ENCODE results near the gene CPNE4.
"Not testable (repeated sequence)": the region's sequence is repeated elsewhere in the genome, so short reads cannot be mapped to it uniquely, and the experiment has no call there.

CPNE4 gene

GRCh38 chr3:132001999-132002398, 32.8 kb downstream of the CPNE4 start:
- Mint-ChIP-seq H3K36me3 (ENCODE audit: low read depth) (no peaks in the 10 kb centered on the region), H3K4me1 (ENCODE audit: low read depth) (no peaks in the 10 kb centered on the region), H3K4me3 (no peak overlapping the region), H3K9me3 (no peaks in the 10 kb centered on the region), H3K27me3 (peaks cover 3% of the 10 kb centered on the region), H3K27ac (no peak overlapping the region)
- no peak for DNase-seq

DNA sequence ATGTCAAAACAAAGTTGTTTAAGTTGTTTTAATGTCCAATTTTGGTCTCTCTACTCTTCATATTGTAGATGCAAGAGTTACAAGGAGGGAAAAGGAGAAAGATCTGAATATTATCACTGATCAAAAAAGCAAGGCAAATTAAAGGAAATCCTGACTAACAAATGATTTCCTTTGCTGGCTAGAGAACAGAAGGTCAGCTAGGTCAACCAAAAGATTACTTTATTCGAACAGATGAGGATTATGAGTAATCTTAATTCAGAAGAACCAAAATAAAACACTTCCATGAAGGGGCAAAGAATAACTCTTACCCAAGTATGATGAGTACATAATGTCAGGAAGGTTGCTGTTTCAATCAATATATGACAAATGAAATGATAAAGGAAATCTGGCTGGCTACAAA, 33.8 kb downstream of the CPNE4 start:
- Mint-ChIP-seq H3K9me3 (no peaks in the 10 kb centered on the region), H3K27me3 (peaks cover 3% of the 10 kb centered on the region), H3K36me3 (ENCODE audit: low read depth) (no peaks in the 10 kb centered on the region), H3K4me3 (no peak overlapping the region), H3K4me1 (ENCODE audit: low read depth) (no peaks in the 10 kb centered on the region), H3K27ac (no peak overlapping the region)
- DNase-seq, result no peak

DNA sequence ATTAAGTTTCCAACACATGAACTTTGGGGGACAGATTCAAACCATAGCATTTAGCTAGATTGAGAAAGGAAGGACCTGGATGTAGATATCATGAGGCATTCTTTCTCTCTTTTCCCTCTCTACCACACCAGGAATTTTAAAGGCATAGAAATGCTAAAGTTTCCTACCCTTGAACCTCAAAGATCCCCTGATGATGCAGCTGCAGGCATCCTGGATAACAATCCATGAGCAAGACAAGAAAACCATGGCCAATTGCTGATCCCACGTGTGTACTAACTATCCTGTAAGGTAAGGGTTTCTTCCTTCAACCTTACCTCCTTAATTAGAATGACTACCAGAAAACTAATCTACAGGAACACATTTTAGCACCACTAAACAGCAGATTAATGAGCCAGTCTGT, 36.8 kb downstream of the CPNE4 start:
- no peaks in the 10 kb centered on the region for H3K9me3 Mint-ChIP-seq
- H3K27me3 Mint-ChIP-seq, result peaks cover 3% of the 10 kb centered on the region
- H3K4me1 Mint-ChIP-seq (ENCODE audit: low read depth), result no peaks in the 10 kb centered on the region
- H3K27ac Mint-ChIP-seq, result no peak overlapping the region
- H3K4me3 Mint-ChIP-seq, result no peak overlapping the region
- H3K36me3 Mint-ChIP-seq (ENCODE audit: low read depth), result no peaks in the 10 kb centered on the region
- DNase-seq, result no peak

DNA sequence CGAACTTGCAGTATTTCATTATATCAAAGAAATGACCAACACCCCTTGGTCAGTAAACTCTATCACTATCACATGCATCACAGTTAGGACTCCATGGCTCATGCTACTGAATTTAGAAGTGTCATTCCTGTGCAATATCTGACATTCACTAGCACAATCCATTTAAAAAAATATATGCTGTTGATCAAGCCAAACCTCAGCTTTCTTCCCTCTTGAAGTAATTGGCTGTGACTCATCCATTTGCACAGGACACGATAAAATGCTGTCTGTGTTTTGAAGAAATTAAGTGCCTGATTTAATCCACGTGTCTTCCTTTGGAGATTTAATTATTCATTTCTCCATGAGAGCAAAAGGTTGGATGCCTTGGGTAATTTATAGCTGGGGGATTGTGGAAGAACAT, 38.9 kb downstream of the CPNE4 start:
- H3K4me3 Mint-ChIP-seq, result no peak overlapping the region
- no peak overlapping the region for H3K27ac Mint-ChIP-seq
- no peaks in the 10 kb centered on the region for H3K4me1 Mint-ChIP-seq (ENCODE audit: low read depth)
- H3K27me3 Mint-ChIP-seq, result peaks cover 3% of the 10 kb centered on the region
- H3K36me3 Mint-ChIP-seq (ENCODE audit: low read depth), result no peaks in the 10 kb centered on the region
- H3K9me3 Mint-ChIP-seq, result no peaks in the 10 kb centered on the region
- no peak for DNase-seq

DNA sequence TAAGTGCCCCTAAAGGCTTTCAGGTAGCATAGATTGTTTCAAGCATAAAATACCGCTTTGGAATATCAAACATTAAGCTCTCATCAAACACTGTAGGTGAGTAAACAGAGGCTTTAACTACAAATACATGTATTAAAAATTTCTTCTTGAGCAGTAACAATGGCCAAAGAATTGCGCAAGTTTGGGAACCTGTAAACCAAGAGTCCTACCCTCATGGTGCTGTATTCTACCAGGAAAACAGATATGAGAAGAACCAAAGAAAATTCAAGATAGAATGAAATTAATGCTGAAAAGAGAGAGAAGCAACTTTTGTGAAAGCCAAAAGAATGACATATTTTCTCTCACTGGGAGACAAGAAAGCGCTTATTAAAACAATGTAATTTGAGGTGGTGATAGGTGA, 45.5 kb downstream of the CPNE4 start:
- no peaks in the 10 kb centered on the region for H3K36me3 Mint-ChIP-seq (ENCODE audit: low read depth)
- H3K27me3 Mint-ChIP-seq, result no peaks in the 10 kb centered on the region
- H3K4me3 Mint-ChIP-seq, result no peak overlapping the region
- no peaks in the 10 kb centered on the region for H3K9me3 Mint-ChIP-seq
- DNase-seq, result no peak
- H3K27ac Mint-ChIP-seq, result no peak overlapping the region
- no peaks in the 10 kb centered on the region for H3K4me1 Mint-ChIP-seq (ENCODE audit: low read depth)

GRCh38 chr3:131988209-131988608, 46.6 kb downstream of the CPNE4 start:
- Mint-ChIP-seq H3K27ac (no peak overlapping the region), H3K36me3 (ENCODE audit: low read depth) (no peaks in the 10 kb centered on the region), H3K9me3 (no peaks in the 10 kb centered on the region), H3K4me1 (ENCODE audit: low read depth) (no peaks in the 10 kb centered on the region), H3K27me3 (no peaks in the 10 kb centered on the region), H3K4me3 (no peak overlapping the region)
- DNase-seq, result no peak

DNA sequence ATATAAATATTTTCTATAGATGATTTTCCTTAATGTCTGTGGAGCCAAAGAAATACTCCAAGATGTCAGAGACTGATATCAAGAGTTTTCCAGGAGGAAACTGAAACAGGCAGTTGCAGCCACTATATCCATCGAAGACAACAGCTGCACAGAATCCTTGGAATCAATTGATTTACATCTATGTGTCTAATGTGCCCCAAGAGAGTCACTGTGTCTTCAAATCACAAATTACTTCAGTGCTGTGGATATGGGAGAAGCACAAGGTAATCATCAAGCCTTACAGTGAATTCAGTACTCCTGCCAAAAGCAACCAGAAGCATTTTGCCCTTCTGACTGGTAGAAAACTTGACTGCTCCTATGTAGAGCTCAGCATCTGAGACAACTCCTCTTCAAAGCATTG, 51.1 kb downstream of the CPNE4 start:
- Mint-ChIP-seq H3K4me3 (no peak overlapping the region), H3K4me1 (ENCODE audit: low read depth) (no peaks in the 10 kb centered on the region), H3K9me3 (peaks cover 7% of the 10 kb centered on the region), H3K36me3 (ENCODE audit: low read depth) (no peaks in the 10 kb centered on the region), H3K27ac (no peak overlapping the region), H3K27me3 (peaks cover 6% of the 10 kb centered on the region)
- DNase-seq, result no peak

DNA sequence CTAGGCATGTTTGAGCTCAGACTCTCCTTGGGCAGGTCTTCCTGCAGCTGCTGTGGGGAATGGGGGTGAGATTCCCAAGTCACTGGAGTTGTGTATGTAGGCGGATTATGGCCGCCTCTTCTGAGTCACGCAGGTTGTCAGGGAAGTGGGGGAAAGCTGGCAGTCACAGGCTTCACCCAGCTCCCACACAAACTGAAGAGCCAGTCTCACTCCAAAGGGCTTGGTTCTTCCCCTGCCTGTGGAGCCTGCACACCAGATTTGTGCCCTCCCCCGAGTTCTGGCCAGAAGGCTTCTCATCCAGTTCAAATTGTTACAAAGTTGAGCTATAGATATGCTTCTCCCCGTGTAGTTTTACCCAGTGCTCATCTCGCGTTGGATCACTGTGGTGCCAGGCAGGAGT, 53.5 kb downstream of the CPNE4 start:
- H3K4me1 Mint-ChIP-seq (ENCODE audit: low read depth), result no peaks in the 10 kb centered on the region
- H3K9me3 Mint-ChIP-seq, result peaks cover 9% of the 10 kb centered on the region
- DNase-seq, result no peak
- no peak overlapping the region for H3K27ac Mint-ChIP-seq
- no peak overlapping the region for H3K4me3 Mint-ChIP-seq
- no peaks in the 10 kb centered on the region for H3K36me3 Mint-ChIP-seq (ENCODE audit: low read depth)
- peaks cover 6% of the 10 kb centered on the region for H3K27me3 Mint-ChIP-seq

GRCh38 chr3:131976448-131976847, 58.4 kb downstream of the CPNE4 start:
- DNase-seq, result no peak
- H3K27ac Mint-ChIP-seq, result no peak overlapping the region
- no peaks in the 10 kb centered on the region for H3K27me3 Mint-ChIP-seq
- no peaks in the 10 kb centered on the region for H3K36me3 Mint-ChIP-seq (ENCODE audit: low read depth)
- peaks cover 9% of the 10 kb centered on the region for H3K9me3 Mint-ChIP-seq
- H3K4me3 Mint-ChIP-seq, result no peak overlapping the region
- H3K4me1 Mint-ChIP-seq (ENCODE audit: low read depth), result no peaks in the 10 kb centered on the region

DNA sequence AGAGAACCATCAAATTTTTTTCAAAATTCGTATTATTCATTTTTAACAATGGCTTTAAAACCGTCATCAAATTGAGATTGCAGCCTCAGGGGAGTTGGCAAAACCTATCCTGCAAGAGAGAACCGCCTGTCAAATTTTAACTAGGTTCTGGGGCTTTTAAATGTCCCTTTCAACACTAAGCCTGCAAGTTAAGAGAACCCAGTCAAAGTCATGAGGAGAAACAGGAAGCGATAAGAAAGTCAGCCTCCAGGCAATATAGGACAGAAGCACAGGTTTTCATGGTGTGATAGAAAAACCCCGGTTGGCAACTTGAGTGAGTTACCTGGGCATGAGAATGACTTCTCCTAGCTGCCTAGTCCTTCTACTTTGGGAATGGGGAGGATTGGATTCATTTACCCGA, 59.8 kb downstream of the CPNE4 start:
- peaks cover 9% of the 10 kb centered on the region for H3K9me3 Mint-ChIP-seq
- H3K4me1 Mint-ChIP-seq (ENCODE audit: low read depth), result no peaks in the 10 kb centered on the region
- H3K27ac Mint-ChIP-seq, result no peak overlapping the region
- no peaks in the 10 kb centered on the region for H3K27me3 Mint-ChIP-seq
- no peak overlapping the region for H3K4me3 Mint-ChIP-seq
- no peak for DNase-seq
- no peaks in the 10 kb centered on the region for H3K36me3 Mint-ChIP-seq (ENCODE audit: low read depth)

DNA sequence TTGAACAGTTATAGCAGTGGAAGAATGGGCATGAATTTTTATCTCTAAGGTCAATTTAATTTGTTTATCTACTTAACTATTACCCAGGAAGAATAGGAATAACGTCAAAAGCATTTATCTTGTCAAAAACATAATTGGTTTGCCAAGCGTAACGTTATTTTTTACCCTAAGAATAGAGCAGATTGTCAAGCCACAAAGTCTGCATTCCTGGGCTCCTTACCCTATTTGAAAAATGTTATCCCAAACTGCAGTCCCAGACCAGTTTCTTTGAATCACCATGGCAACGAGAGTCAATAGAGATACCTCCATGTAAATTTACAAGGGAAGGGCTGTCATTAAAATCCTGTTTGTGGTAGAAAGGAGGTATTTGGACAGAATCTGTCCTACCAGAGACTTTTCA, 61.1 kb downstream of the CPNE4 start:
- Mint-ChIP-seq H3K27ac (no peak overlapping the region), H3K27me3 (no peaks in the 10 kb centered on the region), H3K9me3 (peaks cover 2% of the 10 kb centered on the region), H3K4me3 (no peak overlapping the region), H3K4me1 (ENCODE audit: low read depth) (no peaks in the 10 kb centered on the region), H3K36me3 (ENCODE audit: low read depth) (no peaks in the 10 kb centered on the region)
- no peak for DNase-seq

DNA sequence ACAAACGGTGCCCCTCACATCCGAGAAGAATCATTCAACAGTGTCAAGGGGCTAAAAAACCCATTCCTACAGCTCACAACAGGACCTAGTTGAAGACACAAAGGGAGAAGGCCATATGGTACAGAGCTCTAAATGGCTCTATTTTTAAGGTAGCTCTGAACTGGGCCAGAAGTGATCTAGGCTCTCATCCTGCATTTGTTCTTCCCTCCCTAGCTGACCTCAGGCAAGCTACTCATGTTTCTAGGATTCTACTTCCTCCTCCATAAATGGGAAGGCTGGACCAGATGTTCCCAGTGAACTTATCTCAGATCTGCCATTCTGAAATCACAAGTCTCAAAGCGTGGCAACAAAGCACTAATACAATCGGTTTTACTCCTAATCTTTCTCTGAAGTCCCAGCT, 62.3 kb downstream of the CPNE4 start:
- no peak for DNase-seq
- Mint-ChIP-seq H3K4me1 (ENCODE audit: low read depth) (no peaks in the 10 kb centered on the region), H3K9me3 (no peaks in the 10 kb centered on the region), H3K4me3 (no peak overlapping the region), H3K27me3 (no peaks in the 10 kb centered on the region), H3K36me3 (ENCODE audit: low read depth) (no peaks in the 10 kb centered on the region), H3K27ac (no peak overlapping the region)

- no peak overlapping the region for H3K4me3 Mint-ChIP-seq
- no peaks in the 10 kb centered on the region for H3K27me3 Mint-ChIP-seq
- DNase-seq, result no peak
- no peaks in the 10 kb centered on the region for H3K9me3 Mint-ChIP-seq
- H3K27ac Mint-ChIP-seq, result no peak overlapping the region
- no peaks in the 10 kb centered on the region for H3K36me3 Mint-ChIP-seq (ENCODE audit: low read depth)
- no peaks in the 10 kb centered on the region for H3K4me1 Mint-ChIP-seq (ENCODE audit: low read depth)
Observed at GRCh38 chr3:131972091-131972490, 62.7 kb downstream of the CPNE4 start.

GRCh38 chr3:131963442-131963841, 71.4 kb downstream of the CPNE4 start:
- H3K27ac Mint-ChIP-seq; H3K27me3 Mint-ChIP-seq; H3K4me1 Mint-ChIP-seq (ENCODE audit: low read depth); DNase-seq; H3K36me3 Mint-ChIP-seq (ENCODE audit: low read depth); H3K4me3 Mint-ChIP-seq: not testable (repeated sequence)
- H3K9me3 Mint-ChIP-seq, result peaks cover 10% of the 10 kb centered on the region

DNA sequence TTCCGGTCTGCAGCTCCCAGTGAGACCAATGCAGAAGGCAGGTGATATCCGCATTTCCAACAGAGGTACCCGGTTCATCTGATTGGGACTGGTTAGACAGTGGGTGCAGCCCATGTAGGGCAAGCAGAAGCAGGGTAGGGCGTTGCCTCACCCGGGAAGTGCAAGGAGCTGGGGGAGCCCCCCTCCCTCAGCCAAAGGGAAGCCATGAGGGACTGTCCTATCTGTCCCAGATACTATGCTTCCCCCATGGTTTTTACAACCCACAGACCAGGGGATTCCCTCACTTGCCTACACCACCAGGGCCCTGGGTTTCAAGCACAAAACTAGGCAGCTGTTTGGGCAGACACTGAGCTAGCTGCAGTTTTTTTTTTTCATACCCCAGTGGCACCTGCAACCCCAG, 71.8 kb downstream of the CPNE4 start:
- H3K27ac Mint-ChIP-seq, result no peak overlapping the region
- H3K4me1 Mint-ChIP-seq (ENCODE audit: low read depth), result no peaks in the 10 kb centered on the region

DNA sequence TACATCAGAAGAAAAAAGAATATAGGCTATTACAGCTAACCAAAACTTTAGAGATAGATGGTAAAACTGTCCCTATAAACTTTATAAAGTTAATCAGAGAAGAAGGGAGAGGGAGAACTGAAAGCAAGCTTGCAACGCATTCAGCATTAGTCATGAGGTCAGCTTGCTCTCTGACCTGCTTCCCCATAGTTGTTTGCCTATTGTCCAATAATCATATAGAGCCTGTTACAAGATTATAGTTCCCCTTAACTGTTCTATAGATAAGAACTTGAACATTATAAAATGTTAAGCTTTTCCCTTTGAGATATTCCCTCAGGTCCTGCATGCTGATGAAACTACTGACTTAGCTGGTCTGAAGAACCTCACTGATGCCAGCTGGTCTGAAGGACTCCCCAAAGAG, 74.5 kb downstream of the CPNE4 start:
- Mint-ChIP-seq H3K4me1 (ENCODE audit: low read depth) (no peaks in the 10 kb centered on the region), H3K36me3 (ENCODE audit: low read depth) (no peaks in the 10 kb centered on the region), H3K27ac (no peak overlapping the region), H3K27me3 (peaks cover 4% of the 10 kb centered on the region), H3K4me3 (no peak overlapping the region), H3K9me3 (no peaks in the 10 kb centered on the region)
- DNase-seq, result no peak

More for the DNA sequence above, 71.8 kb downstream of the CPNE4 start:
- Mint-ChIP-seq H3K36me3 (ENCODE audit: low read depth) (no peaks in the 10 kb centered on the region), H3K4me3 (no peak overlapping the region), H3K9me3 (peaks cover 10% of the 10 kb centered on the region), H3K27me3 (no peaks in the 10 kb centered on the region)
- DNase-seq, result no peak
